ENCODE measurements around the gene OAT. TPM values are rescaled to one million over a fixed set of nuclear protein-coding genes. Genes with fewer than 3 reads are reported as not detected.

The OAT gene
- total and polyA plus RNA-seq, 7 experiments from 2014 or later: 29.6 to 80.0 (median 44.6) TPM

DNA sequence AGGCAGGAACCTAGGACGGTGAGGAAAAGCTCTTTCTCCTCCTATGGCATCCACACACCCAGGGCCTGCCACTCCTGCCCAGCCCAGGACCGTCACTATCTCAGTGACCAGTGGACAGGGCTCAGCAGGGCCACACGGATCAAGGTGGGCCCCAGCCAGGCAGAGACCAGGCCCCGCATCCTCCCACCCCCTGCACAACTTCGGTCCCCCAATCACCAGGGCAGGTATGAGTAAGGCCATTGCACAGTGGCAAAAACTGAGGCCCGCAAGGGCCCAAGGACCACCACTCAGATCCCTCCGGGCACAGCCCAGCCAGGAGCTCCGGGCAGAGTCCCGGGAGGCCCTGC, 30.3 kb downstream of the OAT start:
- intact Hi-C loops (cut with micrococcal nuclease): loop anchor here in 1 of 2 donors (10.0 kb wide), 1 partner anchor 154 kb away; no protein-coding TSS in a partner anchor
- H3K27ac Mint-ChIP-seq: peak overlapping the region in 2 of 9 donors; percentile 31 to 65

GRCh38 chr10:124387078-124387874, 31.4 kb downstream of the OAT start:
- peaks cover 7 to 13% (median 10%) of the 10 kb centered on the region in 5 donors for H3K27me3 Mint-ChIP-seq
- POLR2A ChIA-PET: no interaction called here
- H3K27me3 ChIP-seq (ENCODE audit: control insufficient read depth in 2 of 2, insufficient read depth in 2 of 2, low read length in 2 of 2): no peaks in the 10 kb centered on the region
- H3K9me3 ChIP-seq (ENCODE audit: control insufficient read depth in 2 of 3, low read length in 3 of 3): no peaks in the 10 kb centered on the region
- DNase-seq (no peak), ATAC-seq (no peak)
- H3K4me3 Mint-ChIP-seq: peak overlapping the region in 8 of 10 donors; percentile 30 to 73 (median 44)
- no peaks in the 10 kb centered on the region for H3K36me3 Mint-ChIP-seq
- intact Hi-C loops (cut with micrococcal nuclease): loop anchor here in 1 of 2 donors (10.0 kb wide), 1 partner anchor 152 kb away; no protein-coding TSS in a partner anchor
- CTCF ChIA-PET: interaction anchor here (7.1 kb wide), 1 partner anchor 391 kb away, joined by 91 read pairs; no protein-coding TSS in a partner anchor
- H3K27ac ChIP-seq (ENCODE audit: low read depth, low read length): no peak overlapping the region
- H3K9me3 Mint-ChIP-seq: no peaks in the 10 kb centered on the region
- H3K4me1 ChIP-seq (ENCODE audit: control insufficient read depth in 2 of 2, insufficient read depth in 2 of 2, low read length in 2 of 2): peaks cover 4 to 5% of the 10 kb centered on the region in 2 donors
- H3K27ac Mint-ChIP-seq: no peak overlapping the region
- no peak overlapping the region for H3K4me3 ChIP-seq (ENCODE audit: low read length)
- H3K4me1 Mint-ChIP-seq: peaks cover 0 to 2% (median 0%) of the 10 kb centered on the region in 7 donors
- no peaks in the 10 kb centered on the region for H3K36me3 ChIP-seq (ENCODE audit: control insufficient read depth in 2 of 3, insufficient read depth in 3 of 3, low read length in 3 of 3)

More for the DNA sequence above, 30.3 kb downstream of the OAT start:
- H3K4me1 Mint-ChIP-seq: peaks cover 0 to 2% (median 0%) of the 10 kb centered on the region in 7 donors
- ChIA-PET POLR2A (interaction anchor here (1.0 kb wide), 1 partner anchor 30 kb away, joined by 3 read pairs; the partner anchor contains the start of gene OAT), CTCF (interaction anchor here (0.5 to 7.1 kb wide), 4 partner anchors 14 to 393 kb away, joined by 3 to 91 read pairs (median 4); no protein-coding TSS in a partner anchor)
- H3K4me3 ChIP-seq (ENCODE audit: low read length): peak overlapping the region; percentile 68
- no peak for DNase-seq
- H3K27ac ChIP-seq (ENCODE audit: low read depth, low read length): peak overlapping the region; percentile 62
- peaks cover 0 to 2% (median 0%) of the 10 kb centered on the region in 11 donors for H3K9me3 Mint-ChIP-seq
- peak overlapping the region; percentile 41 to 72 (median 52) for H3K4me3 Mint-ChIP-seq
- H3K36me3 ChIP-seq (ENCODE audit: control insufficient read depth in 2 of 3, insufficient read depth in 3 of 3, low read length in 3 of 3): no peaks in the 10 kb centered on the region
- H3K4me1 ChIP-seq (ENCODE audit: control insufficient read depth in 2 of 2, insufficient read depth in 2 of 2, low read length in 2 of 2): peaks cover 4 to 5% of the 10 kb centered on the region in 2 donors
- H3K36me3 Mint-ChIP-seq: no peaks in the 10 kb centered on the region
- H3K9me3 ChIP-seq (ENCODE audit: control insufficient read depth in 2 of 3, low read length in 3 of 3): peaks cover 0 to 3% (median 0%) of the 10 kb centered on the region in 3 experiments
- no peaks in the 10 kb centered on the region for H3K27me3 ChIP-seq (ENCODE audit: control insufficient read depth in 2 of 2, insufficient read depth in 2 of 2, low read length in 2 of 2)
- ATAC-seq: no peak
- peaks cover 2 to 10% (median 8%) of the 10 kb centered on the region in 5 donors for H3K27me3 Mint-ChIP-seq

- no peak overlapping the region for H3K4me3 Mint-ChIP-seq
- H3K36me3 ChIP-seq (ENCODE audit: control insufficient read depth in 2 of 3, insufficient read depth in 3 of 3, low read length in 3 of 3): no peaks in the 10 kb centered on the region
- H3K27me3 ChIP-seq (ENCODE audit: control insufficient read depth in 2 of 2, insufficient read depth in 2 of 2, low read length in 2 of 2): no peaks in the 10 kb centered on the region
- H3K27ac ChIP-seq (ENCODE audit: low read depth, low read length): no peak overlapping the region
- ChIA-PET POLR2A (no interaction called here), CTCF (interaction anchor here (1.3 to 7.1 kb wide), 2 partner anchors 391 to 392 kb away, joined by 4 to 91 read pairs; no protein-coding TSS in a partner anchor)
- ATAC-seq: no peak
- H3K4me1 Mint-ChIP-seq: peaks cover 0 to 2% (median 0%) of the 10 kb centered on the region in 7 donors
- H3K9me3 ChIP-seq (ENCODE audit: control insufficient read depth in 2 of 3, low read length in 3 of 3): no peaks in the 10 kb centered on the region
- no peak overlapping the region for H3K4me3 ChIP-seq (ENCODE audit: low read length)
- H3K27me3 Mint-ChIP-seq: peaks cover 13 to 19% (median 15%) of the 10 kb centered on the region in 5 donors
- H3K4me1 ChIP-seq (ENCODE audit: control insufficient read depth in 2 of 2, insufficient read depth in 2 of 2, low read length in 2 of 2): peaks cover 4 to 5% of the 10 kb centered on the region in 2 donors
- intact Hi-C loops (cut with micrococcal nuclease): loop anchor here in 1 of 2 donors (10.0 kb wide), 1 partner anchor 152 kb away; no protein-coding TSS in a partner anchor
- H3K36me3 Mint-ChIP-seq: no peaks in the 10 kb centered on the region
- no peaks in the 10 kb centered on the region for H3K9me3 Mint-ChIP-seq
- H3K27ac Mint-ChIP-seq: no peak overlapping the region
- DNase-seq: no peak
These were observed 32.3 kb downstream of the OAT start for GRCh38 chr10:124386186-124387077.

DNA sequence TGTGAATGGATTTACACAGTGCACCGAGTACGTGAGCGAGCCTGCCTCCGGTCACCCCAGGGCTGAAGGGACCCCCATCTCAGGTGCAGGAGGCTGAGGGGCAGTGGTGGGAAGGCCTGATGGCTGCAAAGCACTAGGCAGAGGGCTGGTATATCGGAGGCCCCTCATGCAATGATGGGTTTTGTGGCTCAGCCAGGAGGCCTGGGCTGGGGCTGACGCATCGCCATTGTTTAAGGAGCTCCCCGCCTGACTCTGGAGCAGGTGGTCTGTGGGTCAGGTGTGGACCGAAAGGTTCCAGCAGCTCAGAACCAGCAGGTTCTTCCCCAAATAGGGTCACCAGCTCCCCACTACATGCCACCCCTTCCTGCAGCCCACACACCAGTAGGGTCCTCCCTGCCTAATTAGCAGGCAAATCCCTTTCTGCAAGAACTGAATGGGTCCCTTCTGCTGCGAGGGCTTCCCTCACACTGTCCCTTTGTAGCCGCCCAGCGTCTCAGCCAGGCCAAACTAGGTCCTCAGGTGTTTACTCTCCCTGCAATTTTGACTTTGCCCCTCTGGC, 33.0 kb downstream of the OAT start:
- no peak overlapping the region for H3K4me3 ChIP-seq (ENCODE audit: low read length)
- H3K27me3 ChIP-seq (ENCODE audit: control insufficient read depth in 2 of 2, insufficient read depth in 2 of 2, low read length in 2 of 2): no peaks in the 10 kb centered on the region
- H3K36me3 ChIP-seq (ENCODE audit: control insufficient read depth in 2 of 3, insufficient read depth in 3 of 3, low read length in 3 of 3): no peaks in the 10 kb centered on the region
- Mint-ChIP-seq H3K4me3 (no peak overlapping the region), H3K36me3 (peaks cover 0 to 2% (median 0%) of the 10 kb centered on the region in 5 donors), H3K4me1 (peaks cover 0 to 5% (median 0%) of the 10 kb centered on the region in 7 donors), H3K27ac (no peak overlapping the region), H3K27me3 (peaks cover 20 to 26% (median 22%) of the 10 kb centered on the region in 5 donors), H3K9me3 (no peaks in the 10 kb centered on the region)
- peaks cover 4 to 5% of the 10 kb centered on the region in 2 donors for H3K4me1 ChIP-seq (ENCODE audit: control insufficient read depth in 2 of 2, insufficient read depth in 2 of 2, low read length in 2 of 2)
- H3K9me3 ChIP-seq (ENCODE audit: control insufficient read depth in 2 of 3, low read length in 3 of 3): no peaks in the 10 kb centered on the region
- no peak for ATAC-seq
- no peak for DNase-seq
- ChIA-PET POLR2A (no interaction called here), CTCF (interaction anchor here (1.3 kb wide), 1 partner anchor 391 kb away, joined by 4 read pairs; no protein-coding TSS in a partner anchor)
- no peak overlapping the region for H3K27ac ChIP-seq (ENCODE audit: low read depth, low read length)
- intact Hi-C loops (cut with micrococcal nuclease): loop anchor here in 1 of 2 donors (10.0 kb wide), 1 partner anchor 151 kb away; no protein-coding TSS in a partner anchor

GRCh38 chr10:124384591-124385190, 34.0 kb downstream of the OAT start:
- H3K4me1 Mint-ChIP-seq: peaks cover 0 to 7% (median 0%) of the 10 kb centered on the region in 7 donors
- Histone ChIP-seq H3K4me3 (ENCODE audit: low read length) (no peak overlapping the region), H3K36me3 (ENCODE audit: control insufficient read depth in 2 of 3, insufficient read depth in 3 of 3, low read length in 3 of 3) (no peaks in the 10 kb centered on the region), H3K9me3 (ENCODE audit: control insufficient read depth in 2 of 3, low read length in 3 of 3) (no peaks in the 10 kb centered on the region), H3K27me3 (ENCODE audit: control insufficient read depth in 2 of 2, insufficient read depth in 2 of 2, low read length in 2 of 2) (no peaks in the 10 kb centered on the region), H3K27ac (ENCODE audit: low read depth, low read length) (no peak overlapping the region), H3K4me1 (ENCODE audit: control insufficient read depth in 2 of 2, insufficient read depth in 2 of 2, low read length in 2 of 2) (peaks cover 4 to 5% of the 10 kb centered on the region in 2 donors)
- ChIA-PET CTCF (interaction anchor here (1.5 kb wide), 1 partner anchor 390 kb away, joined by 4 read pairs; no protein-coding TSS in a partner anchor), POLR2A (no interaction called here)
- peaks cover 0 to 4% (median 0%) of the 10 kb centered on the region in 5 donors for H3K36me3 Mint-ChIP-seq
- intact Hi-C loops (cut with micrococcal nuclease): loop anchor here in 1 of 2 donors (10.0 kb wide), 1 partner anchor 150 kb away; no protein-coding TSS in a partner anchor
- no peak for DNase-seq
- H3K4me3 Mint-ChIP-seq: no peak overlapping the region
- H3K27ac Mint-ChIP-seq: no peak overlapping the region
- no peak for ATAC-seq
- peaks cover 24 to 36% (median 33%) of the 10 kb centered on the region in 5 donors for H3K27me3 Mint-ChIP-seq
- H3K9me3 Mint-ChIP-seq: peaks cover 0 to 2% (median 0%) of the 10 kb centered on the region in 11 donors

Measured in naive thymus-derived CD4-positive, alpha-beta T cell (primary cell).